ENCODE data around the gene ARHGEF28.

Gene ARHGEF28

GRCh38 chr5:73883646-73884045 lies 257.6 kb downstream of the ARHGEF28 start:
- Histone ChIP-seq H3K4me2 (ENCODE audit: low read length, poor library complexity, severe bottlenecking) (no peak overlapping the region), H3K4me1 (ENCODE audit: control insufficient read depth, insufficient read depth, low read depth, low read length) (no peaks in the 10 kb centered on the region)
- WGBS: over 99% methylated on average over 7 of the region's 7 CpGs

GRCh38 chr5:73887688-73888087 lies 261.7 kb downstream of the ARHGEF28 start:
- Histone ChIP-seq H2BK120ac (ENCODE audit: low read depth, low read length) (no peak overlapping the region), H3K9me3 (ENCODE audit: control insufficient read depth, low read length) (no peaks in the 10 kb centered on the region), H3K4me2 (ENCODE audit: low read length, poor library complexity, severe bottlenecking) (no peak overlapping the region), H3K18ac (ENCODE audit: low read depth in 1 of 2, low read length in 2 of 2) (no peak overlapping the region), H2AFZ (ENCODE audit: low read depth, low read length) (no peak overlapping the region), H3K4me1 (ENCODE audit: control insufficient read depth, insufficient read depth, low read depth, low read length) (no peaks in the 10 kb centered on the region), H3K9ac (ENCODE audit: low read length) (no peak overlapping the region), H3K79me1 (replicated peaks; ENCODE audit: low read length, poor library complexity, severe bottlenecking) (peaks cover 23% of the 10 kb centered on the region), H3K14ac (ENCODE audit: low read length in 2 of 2) (no peak overlapping the region), H3K23ac (ENCODE audit: low read length in 2 of 2) (no peak overlapping the region), H3K4me3 (ENCODE audit: insufficient read depth in 1 of 2, low read depth in 1 of 2, low read length in 2 of 2) (no peak overlapping the region), H4K8ac (ENCODE audit: low read length) (no peak overlapping the region), H2BK5ac (ENCODE audit: low read depth, low read length, poor library complexity, severe bottlenecking) (no peak overlapping the region), H2BK12ac (ENCODE audit: low read length in 2 of 2) (no peak overlapping the region), H3K36me3 (ENCODE audit: control insufficient read depth in 1 of 2, insufficient read depth in 2 of 2, low read depth in 1 of 2, low read length in 2 of 2) (peaks cover 0 to 18% of the 10 kb centered on the region in 2 experiments), H3K27ac (ENCODE audit: low read length, poor library complexity, severe bottlenecking) (no peak overlapping the region), H2AK5ac (ENCODE audit: low read length, severe bottlenecking) (no peak overlapping the region), H3K27me3 (ENCODE audit: control insufficient read depth in 1 of 2, insufficient read depth in 1 of 2, low read length in 2 of 2) (no peaks in the 10 kb centered on the region), H4K91ac (ENCODE audit: low read length) (peak overlapping the region; percentile 58), H2BK15ac (ENCODE audit: low read depth, poor library complexity, severe bottlenecking) (no peak overlapping the region), H3K4ac (ENCODE audit: low read depth in 1 of 2, low read length in 2 of 2) (no peak overlapping the region)
- WGBS: 90% methylated on average over 4 of the region's 4 CpGs
- no peak for DNase-seq

More at GRCh38 chr5:73883646-73884045, 257.6 kb downstream of the ARHGEF28 start:
- H2BK120ac ChIP-seq (ENCODE audit: low read depth, low read length): no peak overlapping the region
- no peak overlapping the region for H4K91ac ChIP-seq (ENCODE audit: low read length)
- H3K9me3 ChIP-seq (ENCODE audit: control insufficient read depth, low read length): no peaks in the 10 kb centered on the region
- no peak overlapping the region for H3K14ac ChIP-seq (ENCODE audit: low read length in 2 of 2)
- no peak overlapping the region for H3K23ac ChIP-seq (ENCODE audit: low read length in 2 of 2)
- H4K8ac ChIP-seq (ENCODE audit: low read length): no peak overlapping the region
- H2AFZ ChIP-seq (ENCODE audit: low read depth, low read length): no peak overlapping the region
- H3K27ac ChIP-seq (ENCODE audit: low read length, poor library complexity, severe bottlenecking): no peak overlapping the region
- H2BK12ac ChIP-seq (ENCODE audit: low read length in 2 of 2): no peak overlapping the region
- H2AK5ac ChIP-seq (ENCODE audit: low read length, severe bottlenecking): no peak overlapping the region
- DNase-seq: no peak
- no peak overlapping the region for H3K4me3 ChIP-seq (ENCODE audit: insufficient read depth in 1 of 2, low read depth in 1 of 2, low read length in 2 of 2)
- H3K36me3 ChIP-seq (ENCODE audit: control insufficient read depth in 1 of 2, insufficient read depth in 2 of 2, low read depth in 1 of 2, low read length in 2 of 2): peaks cover 0 to 14% of the 10 kb centered on the region in 2 experiments
- no peak overlapping the region for H3K9ac ChIP-seq (ENCODE audit: low read length)
- peaks cover 11% of the 10 kb centered on the region for H3K79me1 ChIP-seq (replicated peaks; ENCODE audit: low read length, poor library complexity, severe bottlenecking)
- no peak overlapping the region for H3K4ac ChIP-seq (ENCODE audit: low read depth in 1 of 2, low read length in 2 of 2)
- no peak overlapping the region for H2BK5ac ChIP-seq (ENCODE audit: low read depth, low read length, poor library complexity, severe bottlenecking)
- no peak overlapping the region for H3K18ac ChIP-seq (ENCODE audit: low read depth in 1 of 2, low read length in 2 of 2)
- H3K27me3 ChIP-seq (ENCODE audit: control insufficient read depth in 1 of 2, insufficient read depth in 1 of 2, low read length in 2 of 2): no peaks in the 10 kb centered on the region
- no peak overlapping the region for H2BK15ac ChIP-seq (ENCODE audit: low read depth, poor library complexity, severe bottlenecking)

- Histone ChIP-seq H3K4me1 (ENCODE audit: control insufficient read depth, insufficient read depth, low read depth, low read length) (peaks cover 3% of the 10 kb centered on the region), H3K27me3 (ENCODE audit: control insufficient read depth in 1 of 2, insufficient read depth in 1 of 2, low read length in 2 of 2) (no peaks in the 10 kb centered on the region), H3K79me1 (replicated peaks; ENCODE audit: low read length, poor library complexity, severe bottlenecking) (peaks cover 35% of the 10 kb centered on the region), H3K4ac (ENCODE audit: low read depth in 1 of 2, low read length in 2 of 2) (no peak overlapping the region), H3K23ac (ENCODE audit: low read length in 2 of 2) (no peak overlapping the region), H3K27ac (ENCODE audit: low read length, poor library complexity, severe bottlenecking) (no peak overlapping the region), H3K14ac (ENCODE audit: low read length in 2 of 2) (no peak overlapping the region), H2BK12ac (ENCODE audit: low read length in 2 of 2) (no peak overlapping the region), H3K4me2 (ENCODE audit: low read length, poor library complexity, severe bottlenecking) (no peak overlapping the region), H3K18ac (ENCODE audit: low read depth in 1 of 2, low read length in 2 of 2) (no peak overlapping the region), H4K8ac (ENCODE audit: low read length) (no peak overlapping the region), H3K4me3 (ENCODE audit: insufficient read depth in 1 of 2, low read depth in 1 of 2, low read length in 2 of 2) (no peak overlapping the region), H2BK15ac (ENCODE audit: low read depth, poor library complexity, severe bottlenecking) (no peak overlapping the region), H3K9me3 (ENCODE audit: control insufficient read depth, low read length) (no peaks in the 10 kb centered on the region), H2BK120ac (ENCODE audit: low read depth, low read length) (no peak overlapping the region), H4K91ac (ENCODE audit: low read length) (no peak overlapping the region), H2AFZ (ENCODE audit: low read depth, low read length) (no peak overlapping the region), H2AK5ac (ENCODE audit: low read length, severe bottlenecking) (no peak overlapping the region), H3K9ac (ENCODE audit: low read length) (no peak overlapping the region), H2BK5ac (ENCODE audit: low read depth, low read length, poor library complexity, severe bottlenecking) (no peak overlapping the region), H3K36me3 (ENCODE audit: control insufficient read depth in 1 of 2, insufficient read depth in 2 of 2, low read depth in 1 of 2, low read length in 2 of 2) (peaks cover 0 to 36% of the 10 kb centered on the region in 2 experiments)
- no peak for DNase-seq
- 100% methylated on average over 4 of the region's 4 CpGs for WGBS
Observed at GRCh38 chr5:73890569-73890968, 264.6 kb downstream of the ARHGEF28 start.

GRCh38 chr5:73892218-73892617 lies 266.2 kb downstream of the ARHGEF28 start:
- no peak for DNase-seq
- Histone ChIP-seq H2BK120ac (ENCODE audit: low read depth, low read length) (no peak overlapping the region), H2BK12ac (ENCODE audit: low read length in 2 of 2) (no peak overlapping the region), H3K14ac (ENCODE audit: low read length in 2 of 2) (no peak overlapping the region), H4K91ac (ENCODE audit: low read length) (no peak overlapping the region), H3K4ac (ENCODE audit: low read depth in 1 of 2, low read length in 2 of 2) (no peak overlapping the region), H3K9me3 (ENCODE audit: control insufficient read depth, low read length) (no peaks in the 10 kb centered on the region), H3K4me1 (ENCODE audit: control insufficient read depth, insufficient read depth, low read depth, low read length) (peaks cover 5% of the 10 kb centered on the region), H3K27ac (ENCODE audit: low read length, poor library complexity, severe bottlenecking) (no peak overlapping the region), H3K9ac (ENCODE audit: low read length) (no peak overlapping the region), H2AK5ac (ENCODE audit: low read length, severe bottlenecking) (no peak overlapping the region), H2BK15ac (ENCODE audit: low read depth, poor library complexity, severe bottlenecking) (no peak overlapping the region), H3K79me1 (replicated peaks; ENCODE audit: low read length, poor library complexity, severe bottlenecking) (peaks cover 40% of the 10 kb centered on the region), H3K27me3 (ENCODE audit: control insufficient read depth in 1 of 2, insufficient read depth in 1 of 2, low read length in 2 of 2) (no peaks in the 10 kb centered on the region), H3K4me3 (ENCODE audit: insufficient read depth in 1 of 2, low read depth in 1 of 2, low read length in 2 of 2) (no peak overlapping the region), H2AFZ (ENCODE audit: low read depth, low read length) (no peak overlapping the region), H3K23ac (ENCODE audit: low read length in 2 of 2) (peak overlapping the region in 1 of 2 experiments; percentile 60), H4K8ac (ENCODE audit: low read length) (no peak overlapping the region), H3K36me3 (ENCODE audit: control insufficient read depth in 1 of 2, insufficient read depth in 2 of 2, low read depth in 1 of 2, low read length in 2 of 2) (peaks cover 0 to 44% of the 10 kb centered on the region in 2 experiments), H3K4me2 (ENCODE audit: low read length, poor library complexity, severe bottlenecking) (no peak overlapping the region), H2BK5ac (ENCODE audit: low read depth, low read length, poor library complexity, severe bottlenecking) (no peak overlapping the region), H3K18ac (ENCODE audit: low read depth in 1 of 2, low read length in 2 of 2) (no peak overlapping the region)
- 88% methylated on average over 6 of the region's 6 CpGs for WGBS

Data from mesenchymal stem cell (in vitro differentiated cells and primary cell).